ENCODE measurements around the gene ZNF443.
"Not testable (repeated sequence)": the region's sequence is repeated elsewhere in the genome, so short reads cannot be mapped to it uniquely, and the experiment has no call there.

The ZNF443 gene

GRCh38 chr19:12440541-12441316, at the start of gene ZNF443:
Gene ZNF443, minus strand, starts transcription at chr19:12441021. Its CDS starts 107 bp downstream, at chr19:12440914.
- H3K27ac ChIP-seq, result peak within 1 kb of the TSS; percentile 58
- no peak within 1 kb of the TSS for H3K4me3 ChIP-seq (IDR thresholded peaks at IDR 0.05; ENCODE audit: insufficient read depth, low read depth, low read length)
- H3K4me2 ChIP-seq, result peak within 1 kb of the TSS; percentile 71
- no peak for TF ChIP-seq CTCF (conservative IDR thresholded peaks at IDR 0.05; ENCODE audit: low read depth, low read length)
- H3K79me2 ChIP-seq (ENCODE audit: insufficient read depth, low read depth), result no peaks in the 10 kb centered on the region
- peak within 1 kb of the TSS; percentile 81 for H2AFZ ChIP-seq (ENCODE audit: low read depth)
- H3K9ac ChIP-seq, result peak within 1 kb of the TSS; percentile 69
- H3K36me3 ChIP-seq (ENCODE audit: insufficient read depth), result no peaks in the 10 kb centered on the region
- no peaks in the 10 kb centered on the region for H4K20me1 ChIP-seq (ENCODE audit: insufficient read depth)
- peaks cover 5% of the 10 kb centered on the region for H3K4me1 ChIP-seq (ENCODE audit: low read depth, poor library complexity, severe bottlenecking)
- H3K27me3 ChIP-seq (ENCODE audit: insufficient read depth, low read depth), result no peaks in the 10 kb centered on the region

GRCh38 chr19:12486265-12486783, 45.5 kb upstream of the ZNF443 start:
- peaks cover 35% of the 10 kb centered on the region for H3K4me1 ChIP-seq (ENCODE audit: low read depth, poor library complexity, severe bottlenecking)
- peaks cover 11% of the 10 kb centered on the region; the same call in 1 of the 2 replicates for H3K79me2 ChIP-seq (ENCODE audit: insufficient read depth, low read depth)
- H3K4me3 ChIP-seq (IDR thresholded peaks at IDR 0.05; ENCODE audit: insufficient read depth, low read depth, low read length); H2AFZ ChIP-seq (ENCODE audit: low read depth); H4K20me1 ChIP-seq (ENCODE audit: insufficient read depth); H3K27me3 ChIP-seq (ENCODE audit: insufficient read depth, low read depth); H3K9ac ChIP-seq; H3K36me3 ChIP-seq (ENCODE audit: insufficient read depth); H3K4me2 ChIP-seq; H3K27ac ChIP-seq: not testable (repeated sequence)

GRCh38 chr19:12485571-12485970, 44.8 kb upstream of the ZNF443 start:
- peak overlapping the region; percentile 100 for H2AFZ ChIP-seq (ENCODE audit: low read depth)
- H3K36me3 ChIP-seq (ENCODE audit: insufficient read depth), result no peaks in the 10 kb centered on the region
- no peak overlapping the region for H3K4me2 ChIP-seq
- no peaks in the 10 kb centered on the region for H4K20me1 ChIP-seq (ENCODE audit: insufficient read depth)
- no peak overlapping the region for H3K27ac ChIP-seq
- H3K9ac ChIP-seq, result no peak overlapping the region
- H3K27me3 ChIP-seq (ENCODE audit: insufficient read depth, low read depth), result no peaks in the 10 kb centered on the region
- no peak for TF ChIP-seq CTCF (conservative IDR thresholded peaks at IDR 0.05; ENCODE audit: low read depth, low read length)
- H3K79me2 ChIP-seq (ENCODE audit: insufficient read depth, low read depth), result peaks cover 17% of the 10 kb centered on the region; the same call in 1 of the 2 replicates
- no peak overlapping the region for H3K4me3 ChIP-seq (IDR thresholded peaks at IDR 0.05; ENCODE audit: insufficient read depth, low read depth, low read length)
- peaks cover 42% of the 10 kb centered on the region for H3K4me1 ChIP-seq (ENCODE audit: low read depth, poor library complexity, severe bottlenecking)

GRCh38 chr19:12485052-12485416, 44.2 kb upstream of the ZNF443 start:
- Histone ChIP-seq H3K79me2 (ENCODE audit: insufficient read depth, low read depth) (peaks cover 17% of the 10 kb centered on the region; the same call in 1 of the 2 replicates), H3K9ac (no peak overlapping the region; the same call in 1 of the 2 replicates), H3K4me2 (peak overlapping the region; percentile 97), H3K36me3 (ENCODE audit: insufficient read depth) (no peaks in the 10 kb centered on the region), H3K27me3 (ENCODE audit: insufficient read depth, low read depth) (no peaks in the 10 kb centered on the region), H3K27ac (no peak overlapping the region), H3K4me1 (ENCODE audit: low read depth, poor library complexity, severe bottlenecking) (peaks cover 42% of the 10 kb centered on the region), H3K4me3 (IDR thresholded peaks at IDR 0.05; ENCODE audit: insufficient read depth, low read depth, low read length) (no peak overlapping the region), H4K20me1 (ENCODE audit: insufficient read depth) (no peaks in the 10 kb centered on the region), H2AFZ (ENCODE audit: low read depth) (peak overlapping the region; percentile 100)
- no peak for TF ChIP-seq CTCF (conservative IDR thresholded peaks at IDR 0.05; ENCODE audit: low read depth, low read length)

All from KMS-11 (cell line).